ENCODE data around the gene IFNL4.
"Not testable (repeated sequence)": the region's sequence is repeated elsewhere in the genome, so short reads cannot be mapped to it uniquely, and the experiment has no call there.

IFNL4 gene

GRCh38 chr19:39219108-39219507 lies 29.5 kb downstream of the IFNL4 start:
- not testable (repeated sequence) for DNase-seq

GRCh38 chr19:39218230-39219007 lies 30.2 kb downstream of the IFNL4 start:
- DNase-seq: no peak

DNA sequence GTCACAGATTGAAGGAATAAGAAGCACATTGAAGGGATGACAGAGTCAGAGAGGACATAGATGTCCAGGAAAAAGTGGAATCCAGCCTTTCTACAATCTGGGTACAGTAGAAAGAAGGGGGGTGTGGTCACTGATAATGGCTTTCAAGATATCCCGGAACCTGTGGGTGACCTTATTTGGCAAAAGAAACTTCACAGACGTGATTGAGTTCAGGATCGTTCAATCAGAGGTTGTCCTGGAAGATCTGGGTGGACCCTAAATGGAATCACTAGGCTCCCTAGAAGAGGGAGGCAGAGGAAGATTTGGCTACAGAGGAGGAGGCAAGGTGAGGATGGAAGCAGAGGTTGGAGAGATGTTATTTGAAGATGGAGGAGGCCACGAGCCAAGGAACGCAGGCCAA lies 31.6 kb downstream of the IFNL4 start:
- DNase-seq: no peak

DNA sequence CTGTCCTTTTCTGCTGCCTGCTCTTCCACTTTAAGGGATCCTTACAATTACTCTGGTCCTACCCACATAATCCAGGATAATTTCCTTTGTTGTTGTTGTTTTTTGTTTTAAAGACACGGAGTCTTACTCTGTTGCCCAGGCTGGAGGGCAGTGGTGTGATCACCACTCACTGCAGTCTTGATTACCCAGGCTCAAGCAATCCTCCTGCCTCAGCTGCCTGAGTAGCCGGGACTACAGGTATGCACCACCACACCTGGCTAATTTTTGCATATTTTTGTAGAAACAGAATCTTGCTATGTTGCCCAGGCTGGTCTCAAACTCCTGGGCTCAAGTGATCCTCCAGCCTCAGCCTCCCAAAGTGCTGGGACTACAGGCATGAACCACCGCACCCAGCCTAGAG lies 33.3 kb downstream of the IFNL4 start:
- not testable (repeated sequence) for DNase-seq

DNA sequence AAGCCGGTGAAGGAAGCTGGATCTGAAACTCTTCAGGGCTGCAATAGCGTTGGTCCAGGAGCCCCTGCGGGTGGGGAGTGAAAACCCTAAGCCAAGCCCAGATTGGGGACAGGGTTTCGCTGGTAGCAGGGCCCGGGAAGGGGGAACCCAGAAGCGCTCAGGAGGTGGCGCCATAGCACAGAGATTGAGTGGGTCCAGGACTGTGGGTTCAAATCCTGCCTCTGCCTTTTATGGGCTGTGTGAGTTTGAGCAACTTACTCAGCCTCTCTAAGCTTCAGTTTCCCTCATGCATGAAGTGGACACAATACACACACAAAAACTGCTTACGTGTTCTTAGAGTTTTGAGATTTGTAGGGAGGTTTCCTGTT lies 36.3 kb downstream of the IFNL4 start:
- DNase-seq: no peak

DNA sequence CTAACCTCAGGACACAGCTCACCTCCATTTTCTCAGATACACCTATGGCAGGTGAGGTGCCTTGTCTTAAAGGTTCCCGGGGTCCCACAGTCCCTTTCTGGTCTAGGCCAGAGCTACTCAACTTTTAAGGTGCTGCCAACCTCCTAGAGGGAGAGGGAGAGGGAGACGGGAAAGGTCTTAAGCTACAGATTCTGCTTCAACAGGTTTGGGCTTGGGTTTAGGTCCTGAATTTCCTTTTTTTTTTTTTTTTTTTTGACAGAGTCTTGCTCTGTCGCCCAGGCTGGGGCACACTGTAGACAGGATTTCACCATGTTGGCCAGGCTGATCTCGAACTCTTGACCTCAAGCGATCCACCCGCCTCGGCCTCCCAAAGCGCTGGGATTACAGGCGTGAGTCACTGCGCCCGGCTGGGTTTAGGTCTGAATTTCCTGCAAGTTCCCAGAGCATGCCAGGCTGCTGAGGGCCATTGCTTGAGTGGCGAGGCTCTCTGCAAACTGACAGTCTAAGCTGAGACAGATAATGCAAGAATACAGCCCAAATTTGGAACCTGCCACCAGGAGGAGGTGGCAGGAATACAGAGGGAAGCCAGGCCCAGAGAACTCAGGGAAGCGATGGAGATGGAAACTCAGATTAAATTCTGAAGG lies 36.8 kb downstream of the IFNL4 start:
- no peak for DNase-seq

DNA sequence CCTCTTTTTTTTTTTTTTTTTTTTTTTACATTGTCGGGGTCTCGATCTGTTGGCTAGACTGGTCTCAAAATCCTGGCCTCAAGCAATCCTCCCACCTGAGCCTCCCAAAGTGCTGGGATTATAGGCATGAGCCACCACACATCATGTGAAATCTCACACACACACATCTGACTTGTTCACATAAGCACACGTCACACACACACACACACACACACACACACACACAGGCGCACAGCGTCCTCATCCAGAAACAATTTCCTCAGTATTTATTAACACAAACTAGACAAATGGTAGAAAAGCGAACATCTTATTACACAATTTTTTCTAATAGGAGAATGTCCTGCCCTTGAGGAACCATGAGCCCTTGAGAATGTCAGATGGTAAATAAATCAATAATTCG lies 39.5 kb downstream of the IFNL4 start:
- DNase-seq: no peak

DNA sequence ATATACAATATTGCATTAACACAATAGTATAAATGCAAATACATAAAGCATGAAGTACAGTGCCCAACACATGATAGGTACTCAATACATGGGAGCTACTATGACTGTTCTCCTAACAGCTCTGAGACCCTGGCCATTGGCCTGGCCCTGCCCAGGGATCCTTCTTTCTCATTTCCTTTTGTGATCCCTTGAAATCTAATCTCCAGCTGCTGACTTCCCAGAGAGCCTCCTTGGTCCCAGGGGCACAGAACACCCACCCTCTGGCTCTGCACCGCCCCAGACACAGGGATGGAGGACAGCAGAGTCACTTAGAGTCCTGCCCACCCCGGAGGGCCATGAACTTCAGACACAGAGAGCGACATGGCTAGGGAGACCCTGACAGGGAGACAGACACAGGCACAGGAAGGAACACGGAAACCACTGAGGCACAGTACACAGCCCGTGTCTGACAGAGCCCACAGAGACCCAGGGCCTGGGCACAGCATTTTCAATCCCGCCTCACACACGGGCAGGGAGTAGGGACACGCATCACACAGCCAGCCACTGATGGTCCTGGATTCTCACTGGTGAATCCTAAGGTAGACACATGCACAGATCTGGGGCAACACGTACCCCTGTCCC lies 40.4 kb downstream of the IFNL4 start:
- no peak for DNase-seq

DNA sequence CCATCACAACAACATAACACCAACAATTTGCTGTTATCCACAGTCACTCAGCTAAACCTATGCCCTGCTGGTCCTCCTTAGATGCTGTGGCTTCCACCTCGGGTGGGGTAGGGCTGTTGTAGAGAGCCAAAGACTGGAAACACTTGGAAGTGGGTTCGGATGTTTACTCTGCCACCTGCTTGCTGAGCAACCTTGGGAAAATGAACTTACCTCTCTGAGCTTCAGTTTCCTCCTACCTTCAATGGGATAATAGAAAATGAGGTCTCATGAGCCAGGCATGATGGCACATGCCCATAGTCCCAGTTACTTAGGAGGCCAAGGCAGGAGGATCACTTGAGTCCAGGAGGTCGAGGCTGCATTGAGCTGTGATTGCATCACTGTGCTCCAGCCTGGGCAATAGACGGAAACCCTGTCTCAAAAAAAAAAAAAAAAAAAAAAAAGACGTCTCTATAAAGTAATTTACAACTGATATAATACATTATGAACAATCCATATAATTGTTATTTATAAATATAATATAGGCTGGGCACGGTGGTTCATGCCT lies 41.3 kb downstream of the IFNL4 start:
- DNase-seq: no peak

DNA sequence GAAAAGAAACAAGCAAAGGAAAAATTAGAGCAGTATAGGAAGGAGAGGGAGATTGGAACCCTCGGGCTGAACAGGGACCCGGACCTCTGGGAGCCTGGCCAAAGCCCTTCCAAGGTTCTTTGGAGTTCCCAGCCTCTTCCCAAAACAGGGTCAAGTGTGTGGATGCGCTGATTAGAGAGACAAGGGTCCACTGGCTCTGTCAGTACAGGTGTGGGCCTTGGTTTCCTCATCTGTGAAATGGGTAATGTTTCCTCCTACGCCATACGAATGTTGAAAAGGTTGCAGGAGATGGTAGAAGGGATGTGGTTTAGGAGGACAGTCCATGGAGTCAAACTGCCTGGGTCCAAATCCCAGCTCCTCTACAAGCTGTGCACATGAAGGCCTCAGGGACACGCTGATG lies 42.5 kb downstream of the IFNL4 start:
- DNase-seq: no peak

DNA sequence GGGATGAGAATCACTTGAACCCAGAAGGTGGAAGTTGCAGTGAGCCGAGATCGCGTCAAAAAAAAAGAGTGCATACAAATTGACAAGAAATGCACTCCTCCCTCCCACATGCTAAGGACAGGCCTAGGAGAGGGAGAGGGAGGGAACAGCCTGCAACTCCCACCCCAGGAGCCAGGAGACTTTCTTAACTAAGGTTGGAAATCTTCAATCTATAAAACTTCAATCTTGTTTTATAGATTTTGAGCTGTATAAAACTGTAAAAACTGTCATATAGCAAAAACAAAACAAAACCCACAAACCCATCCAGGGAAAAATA lies 43.2 kb downstream of the IFNL4 start:
- DNase-seq: no peak

DNA sequence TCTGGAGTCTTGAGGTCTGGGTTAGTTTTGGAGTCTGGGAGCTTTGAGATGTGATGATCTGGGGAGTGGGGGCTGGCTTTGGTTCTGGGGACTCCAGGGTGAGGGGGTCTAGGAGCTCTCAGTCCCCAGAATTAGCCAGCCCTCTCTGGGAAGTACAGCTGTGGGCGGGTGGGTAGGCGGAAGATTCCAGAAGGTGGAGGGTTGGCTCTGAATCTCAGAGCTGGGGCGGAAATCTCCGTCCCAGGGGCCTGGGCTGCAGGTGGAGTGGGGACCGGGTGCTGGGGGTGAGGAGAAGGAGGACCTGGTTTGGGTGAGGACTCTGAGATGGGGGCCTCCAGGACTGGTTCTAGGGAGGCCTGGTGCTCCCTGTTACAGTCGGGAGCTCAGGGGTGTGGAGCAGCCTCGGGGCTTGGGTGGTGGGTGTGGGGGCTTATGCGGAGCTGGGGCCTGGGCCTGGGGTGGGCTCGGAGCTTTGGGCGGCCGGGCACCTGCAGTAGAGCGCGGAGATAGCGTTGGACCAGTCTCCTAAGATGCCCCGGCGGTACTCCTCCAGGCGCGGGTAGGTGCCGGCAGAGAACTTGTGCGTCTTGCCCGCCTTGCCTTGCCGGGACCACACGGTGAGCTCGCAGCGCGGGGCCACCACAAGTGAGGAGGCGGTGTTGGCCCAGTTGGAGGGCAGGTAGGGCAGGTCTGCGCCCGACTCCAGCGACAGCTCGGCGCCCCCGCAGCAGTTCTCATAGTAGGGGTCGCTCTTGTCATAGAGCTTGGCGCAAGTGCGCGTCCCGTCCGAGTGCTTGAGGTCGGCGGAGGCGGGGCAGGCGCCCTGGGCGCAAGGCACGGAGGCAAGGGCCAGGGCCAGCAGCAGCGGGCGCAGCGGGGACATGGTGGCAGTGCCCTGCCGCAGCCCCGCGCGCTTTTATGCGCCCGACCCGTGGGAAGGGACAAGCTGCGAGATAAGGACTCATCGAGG lies 45.0 kb downstream of the IFNL4 start, which contains the start of gene SYCN:
Gene SYCN (minus strand): TSS at position 892 of the 970 bp plus-strand sequence. CDS start 9 bp downstream, at position 883.
- no peak for DNase-seq

GRCh38 chr19:39202998-39203355 lies 45.7 kb downstream of the IFNL4 start:
- no peak for DNase-seq

- no peak for DNase-seq
These were observed 47.9 kb downstream of the IFNL4 start for GRCh38 chr19:39200803-39201115.

GRCh38 chr19:39200066-39200802 lies 48.4 kb downstream of the IFNL4 start:
- DNase-seq: no peak

DNA sequence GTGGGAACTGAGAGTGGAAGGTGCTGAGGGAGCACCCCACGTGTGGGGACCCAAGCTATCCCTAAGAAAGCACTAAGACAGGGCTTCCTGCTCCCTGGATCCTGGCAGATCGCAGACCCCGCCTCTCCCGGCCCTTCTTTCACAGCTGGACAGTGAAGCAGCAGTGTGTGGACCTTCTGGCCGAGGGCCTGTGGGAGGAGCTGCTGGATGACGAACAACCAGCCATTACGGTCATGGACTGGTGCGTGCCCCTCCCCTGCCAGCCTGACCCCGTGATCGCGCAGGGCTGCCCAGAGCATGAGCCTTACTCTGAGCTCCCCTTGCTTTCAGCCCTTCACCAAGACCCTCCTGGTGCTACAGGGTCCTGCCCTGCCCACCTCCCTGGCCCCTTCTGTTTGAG lies 49.6 kb downstream of the IFNL4 start:
- peak; percentile 0 to 46 for DNase-seq

DNA sequence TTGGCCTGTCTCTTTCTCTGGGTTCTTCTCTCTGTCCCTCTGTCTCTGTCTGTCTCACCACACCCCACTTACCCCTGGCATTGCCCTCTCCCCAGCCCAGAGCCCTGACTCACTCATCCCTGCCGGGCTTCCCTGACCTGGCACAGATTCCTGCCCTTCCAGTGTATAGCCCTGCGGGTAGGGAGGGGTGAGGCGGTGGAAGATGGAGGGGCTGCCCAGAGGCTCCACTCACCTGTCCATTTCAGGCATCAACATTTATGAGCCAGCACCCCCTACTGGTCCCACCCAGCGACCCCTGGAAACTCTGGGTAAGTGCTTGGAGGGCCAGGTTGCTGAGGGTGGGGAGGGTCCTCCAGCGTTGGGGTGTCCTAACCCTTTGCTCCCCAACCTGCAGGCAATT lies 50.8 kb downstream of the IFNL4 start:
- no peak for DNase-seq

- no peak for DNase-seq
These were observed 51.6 kb downstream of the IFNL4 start, which contains the start of gene NCCRP1 for GRCh38 chr19:39196860-39197562. Gene NCCRP1 (plus strand): TSS chr19:39196964. CDS start chr19:39196983, 19 bp downstream.

DNA sequence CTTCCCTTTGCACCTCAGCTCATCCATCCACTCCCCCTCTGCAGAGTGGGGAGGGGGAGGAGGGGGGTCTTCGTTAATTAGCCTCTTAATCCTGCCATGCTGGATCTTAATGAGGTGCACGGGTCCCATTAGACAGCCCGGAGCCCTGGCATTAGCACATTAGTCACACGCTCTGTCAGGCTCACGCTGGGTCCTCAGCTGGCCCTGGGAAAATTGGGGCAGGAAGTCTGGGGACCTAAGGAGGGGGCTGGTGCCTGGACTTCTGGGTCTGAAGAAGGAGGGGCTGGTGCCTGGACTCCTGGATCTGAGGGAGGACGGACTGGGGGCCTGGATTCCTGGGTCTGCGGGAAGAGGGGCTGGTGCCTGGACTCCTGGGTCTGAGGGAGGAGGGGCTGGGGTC lies 52.3 kb downstream of the IFNL4 start:
- DNase-seq: no peak
